PFSK-1 (cell line): ENCODE measurements around the gene NFIB.

Source experiments
- FOXP2 ChIP-seq: optimal IDR thresholded peaks from 2 replicates; pipeline ENCODE3; 2011; ENCODE audit warnings: borderline replicate concordance, control low read depth, inconsistent platforms; ENCODE audit not compliant: insufficient read depth; ENCODE audit errors: extremely low read length, extremely low read depth
- POLR2AphosphoS5 ChIP-seq: IDR thresholded peaks from 2 replicates; pipeline ENCODE4 v1.6.1; 2012; ENCODE audit warnings: low read depth, mild to moderate bottlenecking, control low read depth, low read length, moderate library complexity
- REST ChIP-seq, 2 experiments: IDR thresholded peaks; 2 replicates each; pipeline versions ENCODE4 v1.6.1 to v1.8.0; 2011 to 2012; ENCODE audit warnings: low read depth in 2 of 2, low read length in 2 of 2, control low read depth in 1 of 2, inconsistent platforms in 1 of 2, mild to moderate bottlenecking in 1 of 2, moderate library complexity in 1 of 2; ENCODE audit not compliant: insufficient read depth in 1 of 2
- SIN3A ChIP-seq: IDR thresholded peaks from 2 replicates; pipeline ENCODE4 v1.6.1; 2012; ENCODE audit warnings: mild to moderate bottlenecking, low read length, moderate library complexity, borderline replicate concordance; ENCODE audit not compliant: insufficient read depth
- TAF1 ChIP-seq: IDR thresholded peaks from 2 replicates; pipeline ENCODE4 v1.6.1; 2012; ENCODE audit warnings: low read length, control low read depth, borderline replicate concordance; ENCODE audit not compliant: insufficient read depth

NFIB gene

DNA sequence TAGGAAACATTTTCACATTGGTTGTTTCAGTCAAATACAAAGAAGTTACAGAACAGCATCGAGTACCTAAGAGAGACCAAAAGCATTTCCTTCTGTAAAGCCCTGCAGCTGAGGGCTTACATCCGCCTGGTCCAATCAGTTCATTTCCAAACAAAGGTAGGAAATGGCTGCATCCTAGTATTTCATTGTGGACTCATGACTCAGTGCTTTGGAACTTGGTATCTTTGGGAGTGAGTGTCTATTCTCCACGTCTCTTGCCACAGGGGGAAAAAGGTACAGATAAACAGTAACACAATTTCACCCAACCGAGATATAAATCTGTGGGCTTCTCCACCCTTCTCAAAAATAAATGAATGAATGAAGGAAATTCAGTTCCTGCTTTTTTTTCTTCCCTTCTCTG, 75.4 kb downstream of the NFIB start:
- TF ChIP-seq POLR2AphosphoS5: no peak
- no peak for TF ChIP-seq TAF1
- 0 out of 4 replicates have a peak, but pooled peaks of 1 of the 2 experiments have one; percentile 19 for TF ChIP-seq REST (IDR thresholded peaks at IDR 0.05; ENCODE audit: insufficient read depth in 1 of 2, low read depth in 2 of 2, low read length in 2 of 2)
- no peak for TF ChIP-seq FOXP2
- 0 out of 2 replicates have a peak, but pooled peaks have one; percentile 77 for TF ChIP-seq SIN3A

- TF ChIP-seq REST (IDR thresholded peaks at IDR 0.05; ENCODE audit: insufficient read depth in 1 of 2, low read depth in 2 of 2, low read length in 2 of 2): no peak
- TF ChIP-seq POLR2AphosphoS5: no peak
- no peak for TF ChIP-seq TAF1
- no peak for TF ChIP-seq FOXP2
- TF ChIP-seq SIN3A: no peak
These were observed 75.9 kb downstream of the NFIB start for GRCh38 chr9:14238079-14238478.

DNA sequence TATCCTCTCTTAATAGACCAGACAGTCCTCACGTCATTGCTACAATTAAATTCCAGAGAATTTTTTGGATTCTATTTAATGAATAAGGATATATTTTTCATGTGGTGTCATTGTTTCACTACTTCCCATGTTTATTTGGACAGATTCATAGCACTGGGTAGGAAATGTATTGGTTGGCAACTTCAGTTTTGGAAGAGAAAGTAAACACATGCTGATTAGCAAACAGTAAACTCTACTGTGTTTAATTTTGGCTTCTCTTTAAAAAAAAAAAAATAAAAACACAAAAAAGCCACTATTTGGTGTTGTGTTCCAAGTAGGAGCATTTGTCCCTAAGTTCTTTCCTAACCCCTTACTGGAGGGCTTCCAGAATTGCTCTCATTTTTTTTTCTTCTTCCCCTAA, 77.3 kb downstream of the NFIB start:
- no peak for TF ChIP-seq REST (IDR thresholded peaks at IDR 0.05; ENCODE audit: insufficient read depth in 1 of 2, low read depth in 2 of 2, low read length in 2 of 2)

GRCh38 chr9:14232111-14232510, 81.8 kb downstream of the NFIB start:
- TF ChIP-seq SIN3A (no peak), FOXP2 (no peak), POLR2AphosphoS5 (no peak), TAF1 (no peak), REST (IDR thresholded peaks at IDR 0.05; ENCODE audit: insufficient read depth in 1 of 2, low read depth in 2 of 2, low read length in 2 of 2) (no peak)

GRCh38 chr9:14231196-14231990, 82.5 kb downstream of the NFIB start:
- TF ChIP-seq SIN3A (no peak), REST (IDR thresholded peaks at IDR 0.05; ENCODE audit: insufficient read depth in 1 of 2, low read depth in 2 of 2, low read length in 2 of 2) (no peak), TAF1 (no peak), FOXP2 (no peak), POLR2AphosphoS5 (no peak)
